T-cell (primary cell): ENCODE measurements around the gene ECI2. TPM values are rescaled to one million over a fixed set of nuclear protein-coding genes. Genes with fewer than 3 reads are reported as not detected.

Experiments
- ATAC-seq, 4 experiments: fragments of 200-7000 bp in 3 of 4; fragments of 150-1000 bp in 1 of 4; cut with Tn5 transposase; replicated peaks in 1 of 4; 1 replicate in 3 of 4; 2 replicates in 1 of 4; pipeline ENCODE4 v1.10.0; 2021; ENCODE audit warnings: moderate library complexity in 3 of 4, mild to moderate bottlenecking in 2 of 4, moderate number of reproducible peaks in 1 of 4
- CTCF ChIA-PET, 2 donors: fragments of 300-600 bp; sonication (Branson Sonifier 250); formaldehyde crosslinking; loops; one replicate each; lab custom pipeline; 2022; ENCODE audit warnings: antibody characterized with exemption in 2 of 2; lab: Charles Lee
- POLR2A ChIA-PET, 2 donors: fragments of 300-600 bp; sonication (Branson Sonifier 250); formaldehyde crosslinking; loops; one replicate each; lab custom pipeline; 2022; ENCODE audit warnings: antibody characterized with exemption in 2 of 2; lab: Charles Lee
- DNase-seq, 35 experiments: peaks; one replicate each; pipeline versions ENCODE4 v3.0.0 to v3.0.0-alpha.2; 2013 to 2023
- H3K27ac ChIP-seq: one replicate; pipeline ENCODE4 v1.5.1; 2013; ENCODE audit warnings: low read length
- H3K27me3 ChIP-seq, 2 experiments: replicated peaks in 1 of 2; 1 replicate in 1 of 2; 2 replicates in 1 of 2; pipeline versions ENCODE4 v1.6.1 to v1.7.0; 2013; ENCODE audit warnings: low read length in 1 of 2, mixed read lengths in 1 of 2; ENCODE audit not compliant: control insufficient read depth in 2 of 2, insufficient read depth in 2 of 2; ENCODE audit errors: extremely low read depth in 1 of 2
- H3K36me3 ChIP-seq, 2 donors: 1 replicate in 1 of 2; 2 replicates in 1 of 2; pipeline versions ENCODE4 v1.6.1 to v1.7.0; 2013; ENCODE audit warnings: low read length in 1 of 2; ENCODE audit not compliant: control insufficient read depth in 2 of 2, insufficient read depth in 1 of 2; ENCODE audit errors: extremely low read depth in 1 of 2
- H3K4me1 ChIP-seq, 2 experiments: 1 replicate in 1 of 2; 2 replicates in 1 of 2; pipeline versions ENCODE4 v1.6.1 to v1.7.0; 2013; ENCODE audit warnings: low read length in 2 of 2, mixed read lengths in 1 of 2; ENCODE audit not compliant: insufficient read depth in 2 of 2, control insufficient read depth in 1 of 2; ENCODE audit errors: extremely low read depth in 1 of 2
- H3K4me3 ChIP-seq, 2 donors: 1 replicate in 1 of 2; 2 replicates in 1 of 2; pipeline versions ENCODE4 v1.5.1 to v1.7.0; 2013; ENCODE audit warnings: mild to moderate bottlenecking in 2 of 2, low read length in 1 of 2, moderate library complexity in 1 of 2; ENCODE audit not compliant: control insufficient read depth in 1 of 2; ENCODE audit errors: extremely low read depth in 1 of 2
- H3K9me3 ChIP-seq: 2 replicates; pipeline ENCODE4 v1.7.0; 2013
- H3K27ac Mint-ChIP-seq, 2 donors: one replicate each; pipeline ENCODE4 v1.8.0; 2020 to 2021; ENCODE audit warnings: mild to moderate bottlenecking in 2 of 2, mixed read lengths in 2 of 2
- H3K27me3 Mint-ChIP-seq, 2 donors: one replicate each; pipeline ENCODE4 v1.8.0; 2021 to 2022; ENCODE audit warnings: mixed read lengths in 2 of 2
- H3K36me3 Mint-ChIP-seq: one replicate; pipeline ENCODE4 v1.8.0; 2021; ENCODE audit warnings: mixed read lengths
- H3K4me1 Mint-ChIP-seq, 3 donors: one replicate each; pipeline ENCODE4 v1.8.0; 2020 to 2022; ENCODE audit warnings: mixed read lengths in 3 of 3, mild to moderate bottlenecking in 1 of 3
- H3K4me3 Mint-ChIP-seq, 3 donors: one replicate each; pipeline ENCODE4 v1.8.0; 2020 to 2022; ENCODE audit warnings: mild to moderate bottlenecking in 3 of 3, mixed read lengths in 3 of 3, moderate library complexity in 3 of 3
- H3K9me3 Mint-ChIP-seq, 3 donors: one replicate each; pipeline ENCODE4 v1.8.0; 2020 to 2022; ENCODE audit warnings: mixed read lengths in 3 of 3
- WGBS: methylation state at CpG from one replicate; pipeline ENCODE4 v1.1.5; 2013; ENCODE audit warnings: missing lambda C conversion rate; ENCODE audit not compliant: insufficient coverage; 5-methylcytosine and 5-hydroxymethylcytosine counted together
- total RNA-seq, 35 experiments: library from RNA in 6 of 35; stranded (reverse) in 6 of 35; fragments of 120-200 nt in 1 of 35; gene quantifications; one replicate each; pipeline versions ENCODE4 v1.2.1 to v1.2.4 and lab custom pipeline; 2013 to 2026

ECI2 gene
- total RNA-seq, 5 donors from 2014 or later (not counting 1 experiment from before 2014, with no cell fraction given): 20.4 to 47.7 (median 36.5) TPM

- Mint-ChIP-seq H3K27ac (no peak overlapping the region), H3K36me3 (no peaks in the 10 kb centered on the region), H3K4me3 (no peak overlapping the region), H3K9me3 (no peaks in the 10 kb centered on the region), H3K4me1 (no peaks in the 10 kb centered on the region), H3K27me3 (no peaks in the 10 kb centered on the region)
- no peak for DNase-seq
- WGBS: 94% methylated on average over 6 of the region's 7 CpGs
- peaks cover 0 to 7% of the 10 kb centered on the region in 2 experiments for H3K27me3 ChIP-seq
- ATAC-seq: no peak
- ChIA-PET POLR2A (no interaction called here), CTCF (no interaction called here)
- H3K36me3 ChIP-seq: no peaks in the 10 kb centered on the region
- H3K27ac ChIP-seq: no peak overlapping the region
- no peaks in the 10 kb centered on the region for H3K4me1 ChIP-seq
- no peaks in the 10 kb centered on the region for H3K9me3 ChIP-seq
- H3K4me3 ChIP-seq: no peak overlapping the region
These were observed 46.7 kb downstream of the ECI2 start for GRCh38 chr6:4088704-4089103.

GRCh38 chr6:4085332-4085700 is 50.1 kb downstream of the ECI2 start:
- H3K4me1 ChIP-seq: no peaks in the 10 kb centered on the region
- DNase-seq: no peak
- no peak overlapping the region for H3K27ac Mint-ChIP-seq
- no peak overlapping the region for H3K27ac ChIP-seq
- no peak for ATAC-seq
- H3K9me3 Mint-ChIP-seq: no peaks in the 10 kb centered on the region
- no peak overlapping the region for H3K4me3 ChIP-seq
- ChIA-PET POLR2A (no interaction called here), CTCF (no interaction called here)
- WGBS: no CpG with 5 or more reads among the region's 1 CpG
- H3K36me3 Mint-ChIP-seq: no peaks in the 10 kb centered on the region
- no peaks in the 10 kb centered on the region for H3K9me3 ChIP-seq
- H3K4me3 Mint-ChIP-seq: no peak overlapping the region
- H3K27me3 Mint-ChIP-seq: no peaks in the 10 kb centered on the region
- no peaks in the 10 kb centered on the region for H3K36me3 ChIP-seq
- H3K27me3 ChIP-seq: peaks cover 0 to 6% of the 10 kb centered on the region in 2 experiments
- H3K4me1 Mint-ChIP-seq: no peaks in the 10 kb centered on the region

- H3K9me3 Mint-ChIP-seq: no peaks in the 10 kb centered on the region
- no peak overlapping the region for H3K27ac Mint-ChIP-seq
- H3K4me3 Mint-ChIP-seq: no peak overlapping the region
- Histone ChIP-seq H3K4me3 (no peak overlapping the region), H3K27ac (no peak overlapping the region), H3K4me1 (no peaks in the 10 kb centered on the region), H3K27me3 (peaks cover 0 to 5% of the 10 kb centered on the region in 2 experiments), H3K36me3 (no peaks in the 10 kb centered on the region), H3K9me3 (no peaks in the 10 kb centered on the region)
- peaks cover 0 to under 1% of the 10 kb centered on the region in 2 donors for H3K27me3 Mint-ChIP-seq
- DNase-seq: no peak
- no peaks in the 10 kb centered on the region for H3K36me3 Mint-ChIP-seq
- no CpG with 5 or more reads among the region's 9 CpGs for WGBS
- no peaks in the 10 kb centered on the region for H3K4me1 Mint-ChIP-seq
- ATAC-seq: no peak
- CTCF ChIA-PET: no interaction called here
- POLR2A ChIA-PET: no interaction called here
These were observed 50.7 kb downstream of the ECI2 start for GRCh38 chr6:4084444-4085331.

GRCh38 chr6:4078691-4079471 is 56.5 kb downstream of the ECI2 start, which contains the start of gene FAM217A:
Gene FAM217A, minus strand, starts transcription at chr6:4079137. Its CDS starts 1,723 bp downstream, at chr6:4077414.
- Histone ChIP-seq H3K27ac (no peak within 1 kb of the TSS), H3K4me1 (no peaks in the 10 kb centered on the region), H3K36me3 (no peaks in the 10 kb centered on the region), H3K27me3 (peaks cover 0 to 18% of the 10 kb centered on the region in 2 experiments), H3K9me3 (no peaks in the 10 kb centered on the region), H3K4me3 (no peak within 1 kb of the TSS)
- H3K27ac Mint-ChIP-seq: no peak within 1 kb of the TSS
- DNase-seq: no peak
- WGBS: 66% methylated on average over 72 of the region's 91 CpGs
- no peaks in the 10 kb centered on the region for H3K9me3 Mint-ChIP-seq
- H3K36me3 Mint-ChIP-seq: no peaks in the 10 kb centered on the region
- ChIA-PET CTCF (interaction anchor here in 1 of 2 donors (0.5 kb wide), 1 partner anchor 12 kb away, joined by 3 read pairs; no protein-coding TSS in a partner anchor), POLR2A (no interaction called here)
- H3K4me3 Mint-ChIP-seq: no peak within 1 kb of the TSS
- H3K27me3 Mint-ChIP-seq: peaks cover 18 to 19% of the 10 kb centered on the region in 2 donors
- no peak for ATAC-seq
- H3K4me1 Mint-ChIP-seq: no peaks in the 10 kb centered on the region

- CTCF ChIA-PET: no interaction called here
These were observed 60.7 kb downstream of the ECI2 start for GRCh38 chr6:4074478-4075235.

GRCh38 chr6:4071330-4071729 is 64.0 kb downstream of the ECI2 start:
- POLR2A ChIA-PET: no interaction called here
- H3K4me1 Mint-ChIP-seq: no peaks in the 10 kb centered on the region

More at GRCh38 chr6:4074478-4075235, 60.7 kb downstream of the ECI2 start:
- H3K4me3 ChIP-seq: no peak overlapping the region
- DNase-seq (no peak), ATAC-seq (no peak)
- no peaks in the 10 kb centered on the region for H3K4me1 Mint-ChIP-seq
- no peaks in the 10 kb centered on the region for H3K36me3 Mint-ChIP-seq
- no peak overlapping the region for H3K4me3 Mint-ChIP-seq
- H3K9me3 ChIP-seq: no peaks in the 10 kb centered on the region
- H3K27ac ChIP-seq: no peak overlapping the region
- H3K4me1 ChIP-seq: no peaks in the 10 kb centered on the region
- H3K9me3 Mint-ChIP-seq: no peaks in the 10 kb centered on the region
- H3K27me3 Mint-ChIP-seq: peaks cover 18% of the 10 kb centered on the region in 2 donors
- WGBS: no CpG with 5 or more reads among the region's 6 CpGs
- POLR2A ChIA-PET: no interaction called here
- peaks cover 0 to 18% of the 10 kb centered on the region in 2 experiments for H3K27me3 ChIP-seq
- H3K27ac Mint-ChIP-seq: no peak overlapping the region
- no peaks in the 10 kb centered on the region for H3K36me3 ChIP-seq

More at GRCh38 chr6:4071330-4071729, 64.0 kb downstream of the ECI2 start:
- H3K4me3 Mint-ChIP-seq: no peak overlapping the region
- H3K36me3 ChIP-seq: no peaks in the 10 kb centered on the region
- peaks cover 0 to 6% of the 10 kb centered on the region in 2 donors for H3K27me3 Mint-ChIP-seq
- H3K27me3 ChIP-seq: peaks cover 0 to 6% of the 10 kb centered on the region in 2 experiments
- DNase-seq: no peak
- H3K9me3 Mint-ChIP-seq: no peaks in the 10 kb centered on the region
- no peaks in the 10 kb centered on the region for H3K4me1 ChIP-seq
- no peaks in the 10 kb centered on the region for H3K36me3 Mint-ChIP-seq
- H3K9me3 ChIP-seq: no peaks in the 10 kb centered on the region
- CTCF ChIA-PET: no interaction called here
- H3K27ac Mint-ChIP-seq: no peak overlapping the region
- no peak overlapping the region for H3K27ac ChIP-seq
- WGBS: 100% methylated on average over 2 of the region's 4 CpGs
- no peak overlapping the region for H3K4me3 ChIP-seq
- ATAC-seq: no peak
